ENCODE results near the gene TAS1R2. TPM values are rescaled to one million over a fixed set of nuclear protein-coding genes. Genes with fewer than 3 reads are reported as not detected.
A peak's percentile ranks its signal among the peaks of the same experiment; 100 is the strongest.

TAS1R2 gene
- total and polyA plus RNA-seq, 2 of the 13 experiments (the other 11 are each of a cell fraction or from before 2014, with no cell fraction given), result not detected

GRCh38 chr1:18869847-18870594 is 10.6 kb upstream of the TAS1R2 start:
- intact Hi-C loops (cut with micrococcal nuclease; ENCODE audit: unreplicated experiment), result no loop called here
- Histone ChIP-seq H3K36me3 (replicated peaks in 1 of 2; ENCODE audit: control insufficient read depth in 1 of 2, insufficient read depth in 2 of 2, low read length in 2 of 2) (peaks cover 15 to 27% of the 10 kb centered on the region in 2 experiments), H2AFZ (ENCODE audit: low read length) (no peak overlapping the region), H3K4me3 (replicated peaks in 1 of 3; ENCODE audit: insufficient read depth in 1 of 3, low read depth in 2 of 3, low read length in 3 of 3) (no peak overlapping the region), H3K27me3 (ENCODE audit: control insufficient read depth in 1 of 2, insufficient read depth in 2 of 2, low read length in 2 of 2) (peaks cover 1 to 22% of the 10 kb centered on the region in 2 experiments), H3K4me1 (ENCODE audit: insufficient read depth, low read length) (peaks cover 10% of the 10 kb centered on the region), H3K9ac (ENCODE audit: insufficient read depth, low read depth, low read length) (no peak overlapping the region), H3K79me2 (ENCODE audit: insufficient read depth, low read length) (no peaks in the 10 kb centered on the region), H3K4me2 (ENCODE audit: low read depth, low read length) (no peak overlapping the region), H3K27ac (ENCODE audit: extremely low read length, insufficient read depth, low read length) (no peak overlapping the region), H4K20me1 (ENCODE audit: insufficient read depth, low read length) (peaks cover 11% of the 10 kb centered on the region; the same call in 1 of the 2 replicates), H3K9me3 (ENCODE audit: low read length) (no peaks in the 10 kb centered on the region)
- ATAC-seq (peak; percentile 2), DNase-seq (ENCODE audit: low spot score) (no peak), FAIRE-seq (no peak)
- CTCF ChIA-PET (ENCODE audit: low intra/inter-chr PET ratio, low total read pairs), result no interaction called here
- WGBS (ENCODE audit: low lambda C conversion rate), result 44% methylated on average over 9 of the region's 9 CpGs
- in situ Hi-C loops (cut with HindIII; ENCODE audit: extremely low pct_ligation_motif_present, low pct_unique_long_range_greater_than_20kb), result no loop called here
- POLR2A ChIA-PET, result no interaction called here
- BruUV-seq (replicated peaks), result TSS peak; percentile 14
- TF ChIP-seq RBM22 (optimal IDR thresholded peaks at IDR 0.05; ENCODE audit: low read length) (peak; percentile 54), POLR2G (IDR thresholded peaks at IDR 0.05; ENCODE audit: low read depth, low read length) (peak; percentile 40; the same call in 1 of the 2 replicates), AGO2 (optimal IDR thresholded peaks at IDR 0.05; ENCODE audit: low read depth, low read length) (peak; percentile 9), ZUFSP (CRISPR knock-in tag; IDR thresholded peaks at IDR 0.05; ENCODE audit: borderline replicate concordance) (no peak), TBL1XR1 (IDR thresholded peaks at IDR 0.05; ENCODE audit: borderline replicate concordance, low read length, partially characterized antibody) (no peak), ZSCAN9 (CRISPR knock-in tag; IDR thresholded peaks at IDR 0.05; ENCODE audit: borderline replicate concordance) (no peak), AKAP8 (CRISPR knock-in tag; IDR thresholded peaks at IDR 0.05) (0 out of 2 replicates have a peak, but pooled peaks have one; percentile 47), KDM2A (CRISPR knock-in tag; IDR thresholded peaks at IDR 0.05; ENCODE audit: borderline replicate concordance, low read depth) (peak; percentile 29; the same call in 1 of the 2 replicates)

All from HepG2 (cell line).